Astrocyte (in vitro differentiated cells and primary cell): Measurements from ENCODE around the gene SLCO3A1. TPM values are rescaled to one million over a fixed set of nuclear protein-coding genes. Genes with fewer than 3 reads are reported as not detected.
A peak's percentile ranks its signal among the peaks of the same experiment; 100 is the strongest.

Experiments used
- DNase-seq: peaks from one replicate; pipeline ENCODE4 v3.0.0-alpha.2; 2010; ENCODE audit warnings: low read depth
- FAIRE-seq: peaks from 2 replicates; lab custom pipeline; 2011; peaks lifted over from hg19 to GRCh38; lab: Jason Lieb, UNC
- H2AFZ ChIP-seq: 2 replicates; pipeline ENCODE4 v1.6.0; 2012; ENCODE audit warnings: low read depth, low read length, inconsistent platforms
- H3K27ac ChIP-seq: 2 replicates; pipeline ENCODE4 v1.5.1; 2011; ENCODE audit warnings: low read depth, low read length, inconsistent platforms
- H3K27me3 ChIP-seq: 2 replicates; pipeline ENCODE4 v1.6.0; 2011; ENCODE audit warnings: low read length, inconsistent platforms; ENCODE audit not compliant: insufficient read depth
- H3K36me3 ChIP-seq: 2 replicates; pipeline ENCODE4 v1.5.1; 2011; ENCODE audit warnings: low read length, inconsistent platforms; ENCODE audit not compliant: insufficient read depth
- H3K4me1 ChIP-seq: 2 replicates; pipeline ENCODE4 v1.5.1; 2011; ENCODE audit warnings: low read length, inconsistent platforms; ENCODE audit not compliant: insufficient read depth
- H3K4me2 ChIP-seq: 2 replicates; pipeline ENCODE4 v1.6.0; 2012; ENCODE audit warnings: low read length, inconsistent platforms
- H3K4me3 ChIP-seq: 2 replicates; pipeline ENCODE4 v1.5.1; 2011; ENCODE audit warnings: low read depth, mild to moderate bottlenecking, low read length, inconsistent platforms; ENCODE audit not compliant: insufficient read depth
- H3K79me2 ChIP-seq: 2 replicates; pipeline ENCODE4 v1.6.0; 2012; ENCODE audit warnings: mild to moderate bottlenecking, low read length, inconsistent platforms; ENCODE audit not compliant: insufficient read depth
- H3K9ac ChIP-seq: 2 replicates; pipeline ENCODE4 v1.6.0; 2012; ENCODE audit warnings: mild to moderate bottlenecking, low read length, inconsistent platforms
- H3K9me3 ChIP-seq: 2 replicates; pipeline ENCODE4 v1.5.1; 2012; ENCODE audit warnings: low read depth, mild to moderate bottlenecking, low read length, inconsistent platforms; ENCODE audit not compliant: insufficient read depth
- H4K20me1 ChIP-seq: 2 replicates; pipeline ENCODE4 v1.6.0; 2012; ENCODE audit warnings: low read length, inconsistent platforms; ENCODE audit not compliant: insufficient read depth
- H3K27ac Mint-ChIP-seq: one replicate; pipeline ENCODE4 v1.8.0; 2021; ENCODE audit warnings: mild to moderate bottlenecking, mixed read lengths; ENCODE audit not compliant: unreplicated experiment
- H3K27me3 Mint-ChIP-seq: one replicate; pipeline ENCODE4 v1.8.0; 2021; ENCODE audit warnings: low read depth, mixed read lengths; ENCODE audit not compliant: unreplicated experiment
- H3K36me3 Mint-ChIP-seq: one replicate; pipeline ENCODE4 v1.8.0; 2021; ENCODE audit warnings: low read depth, mixed read lengths; ENCODE audit not compliant: unreplicated experiment
- H3K4me1 Mint-ChIP-seq: one replicate; pipeline ENCODE4 v1.8.0; 2021; ENCODE audit warnings: low read depth, mixed read lengths; ENCODE audit not compliant: unreplicated experiment
- H3K4me3 Mint-ChIP-seq: one replicate; pipeline ENCODE4 v1.8.0; 2021; ENCODE audit warnings: mild to moderate bottlenecking, moderate library complexity, mixed read lengths; ENCODE audit not compliant: unreplicated experiment
- H3K9me3 Mint-ChIP-seq: one replicate; pipeline ENCODE4 v1.8.0; 2021; ENCODE audit warnings: mild to moderate bottlenecking, mixed read lengths; ENCODE audit not compliant: unreplicated experiment
- EZH2 ChIP-seq: IDR thresholded peaks from 2 replicates; pipeline ENCODE4 v1.6.1; 2012; ENCODE audit warnings: mild to moderate bottlenecking, low read length, inconsistent platforms; ENCODE audit not compliant: insufficient read depth
- total RNA-seq: library from RNA; stranded (reverse); gene quantifications from 2 replicates; pipeline ENCODE4 v1.2.1, GENCODE V29; 2021
- TF ChIP-seq, protein P1 (sequence below): IDR thresholded peaks from 2 replicates; pipeline ENCODE4 v1.5.1; 2011; ENCODE audit warnings: low read depth, mild to moderate bottlenecking, inconsistent platforms, low read length, moderate library complexity; ENCODE audit not compliant: insufficient read depth

Gene SLCO3A1
- total RNA-seq, 1 donor from 2014 or later = 9.4 TPM

DNA sequence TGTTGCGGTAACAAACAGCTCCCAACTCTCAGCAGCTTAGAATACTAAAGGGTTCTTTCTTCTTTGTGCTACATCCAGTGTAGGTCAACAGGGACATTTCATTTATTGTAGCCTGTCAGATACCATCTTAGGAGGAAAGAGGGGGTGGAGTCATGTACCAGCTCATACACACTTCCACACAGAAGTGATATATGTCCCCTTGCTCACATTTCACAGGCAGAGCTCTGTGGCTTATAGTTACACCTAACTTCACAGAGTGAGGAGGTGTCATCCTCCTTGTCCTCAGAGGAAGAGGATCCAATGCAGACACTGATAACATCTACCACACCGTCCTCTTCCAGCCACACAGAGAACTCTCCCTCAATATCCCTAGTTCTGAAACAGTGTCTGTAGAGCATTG, 247.2 kb downstream of the SLCO3A1 start:
- Histone ChIP-seq H3K4me1 (no peaks in the 10 kb centered on the region), H3K36me3 (no peaks in the 10 kb centered on the region), H3K79me2 (no peaks in the 10 kb centered on the region), H3K27me3 (no peaks in the 10 kb centered on the region), H3K4me2 (no peak overlapping the region), H3K9me3 (no peaks in the 10 kb centered on the region), H2AFZ (no peak overlapping the region), H3K9ac (no peak overlapping the region), H3K4me3 (no peak overlapping the region), H4K20me1 (peaks cover 10% of the 10 kb centered on the region), H3K27ac (no peak overlapping the region)
- DNase-seq = no peak
- no peak overlapping the region for H3K27ac Mint-ChIP-seq
- H3K4me3 Mint-ChIP-seq = no peak overlapping the region
- H3K27me3 Mint-ChIP-seq = peaks cover 7% of the 10 kb centered on the region
- H3K4me1 Mint-ChIP-seq = peaks cover 10% of the 10 kb centered on the region
- H3K9me3 Mint-ChIP-seq = no peaks in the 10 kb centered on the region
- no peaks in the 10 kb centered on the region for H3K36me3 Mint-ChIP-seq
- no peak for FAIRE-seq
- no peak for TF ChIP-seq EZH2

DNA sequence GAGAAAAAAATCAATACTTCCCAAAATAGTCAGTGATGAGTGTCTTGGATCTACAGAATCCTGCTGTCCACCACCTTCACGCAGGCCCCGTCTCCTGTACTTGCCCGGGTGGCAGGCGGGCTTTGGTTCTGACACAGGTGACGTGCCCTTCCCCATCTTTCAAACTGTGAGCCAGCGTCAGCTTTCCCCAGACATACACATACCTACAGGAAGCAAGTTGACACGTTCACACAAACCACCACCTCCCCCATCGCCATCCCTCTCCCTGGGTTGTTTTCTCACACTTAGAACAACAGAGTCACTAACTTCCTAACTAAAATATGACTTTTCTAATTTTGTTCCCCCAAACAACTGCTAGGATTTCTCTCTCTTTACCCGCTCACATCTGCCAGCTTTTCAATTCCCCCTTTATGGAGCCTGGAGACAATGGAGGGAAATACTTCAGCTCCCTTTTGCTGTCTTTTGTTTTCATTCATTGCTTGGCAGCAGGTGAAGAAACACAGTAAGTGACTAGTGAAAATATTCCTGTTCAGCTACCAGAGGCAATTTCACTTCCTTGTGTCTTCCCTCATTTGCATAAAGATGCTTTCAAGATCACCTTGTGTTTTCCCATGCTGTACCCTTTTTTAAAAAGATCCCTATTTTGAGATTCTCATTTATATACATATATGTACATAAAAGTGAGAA, 248.3 kb downstream of the SLCO3A1 start:
- Histone ChIP-seq H2AFZ (no peak overlapping the region), H3K27ac (no peak overlapping the region), H3K4me3 (no peak overlapping the region), H3K4me2 (no peak overlapping the region), H3K9me3 (no peaks in the 10 kb centered on the region), H3K27me3 (no peaks in the 10 kb centered on the region), H3K4me1 (no peaks in the 10 kb centered on the region), H3K79me2 (no peaks in the 10 kb centered on the region), H3K36me3 (no peaks in the 10 kb centered on the region), H3K9ac (no peak overlapping the region), H4K20me1 (peaks cover 10% of the 10 kb centered on the region)
- peaks cover 7% of the 10 kb centered on the region for H3K27me3 Mint-ChIP-seq
- DNase-seq (no peak), FAIRE-seq (no peak)
- H3K4me1 Mint-ChIP-seq = peaks cover 12% of the 10 kb centered on the region
- TF ChIP-seq, protein P1, sequence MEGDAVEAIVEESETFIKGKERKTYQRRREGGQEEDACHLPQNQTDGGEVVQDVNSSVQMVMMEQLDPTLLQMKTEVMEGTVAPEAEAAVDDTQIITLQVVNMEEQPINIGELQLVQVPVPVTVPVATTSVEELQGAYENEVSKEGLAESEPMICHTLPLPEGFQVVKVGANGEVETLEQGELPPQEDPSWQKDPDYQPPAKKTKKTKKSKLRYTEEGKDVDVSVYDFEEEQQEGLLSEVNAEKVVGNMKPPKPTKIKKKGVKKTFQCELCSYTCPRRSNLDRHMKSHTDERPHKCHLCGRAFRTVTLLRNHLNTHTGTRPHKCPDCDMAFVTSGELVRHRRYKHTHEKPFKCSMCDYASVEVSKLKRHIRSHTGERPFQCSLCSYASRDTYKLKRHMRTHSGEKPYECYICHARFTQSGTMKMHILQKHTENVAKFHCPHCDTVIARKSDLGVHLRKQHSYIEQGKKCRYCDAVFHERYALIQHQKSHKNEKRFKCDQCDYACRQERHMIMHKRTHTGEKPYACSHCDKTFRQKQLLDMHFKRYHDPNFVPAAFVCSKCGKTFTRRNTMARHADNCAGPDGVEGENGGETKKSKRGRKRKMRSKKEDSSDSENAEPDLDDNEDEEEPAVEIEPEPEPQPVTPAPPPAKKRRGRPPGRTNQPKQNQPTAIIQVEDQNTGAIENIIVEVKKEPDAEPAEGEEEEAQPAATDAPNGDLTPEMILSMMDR = no peak
- no peak for TF ChIP-seq EZH2
- no peaks in the 10 kb centered on the region for H3K9me3 Mint-ChIP-seq
- H3K4me3 Mint-ChIP-seq = no peak overlapping the region
- H3K27ac Mint-ChIP-seq = peak overlapping the region; percentile 10
- H3K36me3 Mint-ChIP-seq = no peaks in the 10 kb centered on the region

DNA sequence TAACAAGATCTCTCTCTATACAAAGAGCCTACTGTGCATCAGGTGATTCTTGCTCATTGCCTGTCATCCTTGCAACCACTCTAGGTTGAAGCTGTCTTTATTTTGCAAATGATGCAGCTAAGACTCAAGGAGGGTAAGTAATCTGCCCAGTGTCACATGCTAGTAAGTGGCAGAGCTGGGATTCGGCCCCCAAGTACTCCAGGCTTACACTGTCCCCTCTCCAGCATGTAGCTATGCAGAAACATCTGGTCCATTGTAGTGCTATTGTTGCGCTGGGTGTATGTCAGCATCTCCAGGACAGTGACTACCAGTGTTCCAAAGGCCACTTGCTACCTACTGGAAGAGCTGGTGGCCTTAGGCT, 248.9 kb downstream of the SLCO3A1 start:
- no peak overlapping the region for H3K4me3 Mint-ChIP-seq
- no peaks in the 10 kb centered on the region for H3K9me3 Mint-ChIP-seq
- H3K27me3 ChIP-seq = no peaks in the 10 kb centered on the region
- peaks cover 10% of the 10 kb centered on the region for H4K20me1 ChIP-seq
- peaks cover 12% of the 10 kb centered on the region for H3K4me1 Mint-ChIP-seq
- H3K36me3 Mint-ChIP-seq = no peaks in the 10 kb centered on the region
- H3K79me2 ChIP-seq = no peaks in the 10 kb centered on the region
- no peaks in the 10 kb centered on the region for H3K9me3 ChIP-seq
- FAIRE-seq (no peak), DNase-seq (no peak)
- no peaks in the 10 kb centered on the region for H3K4me1 ChIP-seq
- no peak overlapping the region for H2AFZ ChIP-seq
- peaks cover 4% of the 10 kb centered on the region for H3K27me3 Mint-ChIP-seq
- no peak overlapping the region for H3K27ac ChIP-seq
- H3K9ac ChIP-seq = no peak overlapping the region
- TF ChIP-seq, protein P1 = no peak
- no peak for TF ChIP-seq EZH2
- no peak overlapping the region for H3K4me2 ChIP-seq
- no peaks in the 10 kb centered on the region for H3K36me3 ChIP-seq
- H3K4me3 ChIP-seq = no peak overlapping the region
- no peak overlapping the region for H3K27ac Mint-ChIP-seq
